Cardiac fibroblast (primary cell): ENCODE measurements around the gene SCUBE1.

ENCODE experiments used
- DNase-seq, 2 donors: peaks; one replicate each; pipeline versions ENCODE4 v3.0.0 to v3.0.0-alpha.2; 2010; ENCODE audit warnings: low read depth in 2 of 2
- H3K4me3 ChIP-seq, 2 donors: replicated peaks in 1 of 2; 1 replicate in 1 of 2; 2 replicates in 1 of 2; pipeline ENCODE4 v1.5.1; 2011; ENCODE audit warnings: low read depth in 2 of 2, low read length in 2 of 2, mild to moderate bottlenecking in 2 of 2, moderate library complexity in 1 of 2
- CTCF ChIP-seq: IDR thresholded peaks from one replicate; pipeline ENCODE4 v1.5.1; 2011; ENCODE audit warnings: low read depth, mild to moderate bottlenecking, low read length, inconsistent platforms

The SCUBE1 gene

GRCh38 chr22:43202326-43202725, 140.8 kb downstream of the SCUBE1 start:
- TF ChIP-seq CTCF = no peak
- no peak for DNase-seq
- no peak overlapping the region for H3K4me3 ChIP-seq

GRCh38 chr22:43201486-43202219, 141.5 kb downstream of the SCUBE1 start:
- no peak for TF ChIP-seq CTCF
- H3K4me3 ChIP-seq = no peak overlapping the region
- DNase-seq = no peak

GRCh38 chr22:43200555-43200954, 142.6 kb downstream of the SCUBE1 start:
- DNase-seq = no peak
- H3K4me3 ChIP-seq = no peak overlapping the region
- TF ChIP-seq CTCF = no peak

- no peak for TF ChIP-seq CTCF
- no peak overlapping the region for H3K4me3 ChIP-seq
- no peak for DNase-seq
Measured at GRCh38 chr22:43200031-43200430, 143.1 kb downstream of the SCUBE1 start.

GRCh38 chr22:43199541-43199940, 143.6 kb downstream of the SCUBE1 start:
- no peak overlapping the region for H3K4me3 ChIP-seq
- no peak for DNase-seq
- TF ChIP-seq CTCF = no peak

GRCh38 chr22:43198936-43199335, 144.2 kb downstream of the SCUBE1 start:
- H3K4me3 ChIP-seq = no peak overlapping the region
- no peak for DNase-seq
- no peak for TF ChIP-seq CTCF

- no peak for TF ChIP-seq CTCF
- no peak overlapping the region for H3K4me3 ChIP-seq
- no peak for DNase-seq
Measured at GRCh38 chr22:43198126-43198525, 145.0 kb downstream of the SCUBE1 start.
